ENCODE measurements around the gene TIMM23. TPM values are rescaled to one million over a fixed set of nuclear protein-coding genes. Genes with fewer than 3 reads are reported as not detected.

Gene TIMM23
- total and polyA plus RNA-seq, 2 donors (not counting 1 experiment from before 2014, with no cell fraction given): 21.1 to 28.3 TPM

GRCh38 chr10:46018453-46019176, 46.3 kb downstream of the TIMM23 start:
- Histone ChIP-seq H3K9ac (ENCODE audit: low read length) (no peak overlapping the region), H3K79me2 (ENCODE audit: control insufficient read depth, insufficient read depth, low read length) (peaks cover 80% of the 10 kb centered on the region), H3K27me3 (replicated peaks in 1 of 4; ENCODE audit: control extremely low read depth in 1 of 4, control insufficient read depth in 3 of 4, insufficient read depth in 4 of 4, low read length in 3 of 4) (no peaks in the 10 kb centered on the region), H2AFZ (ENCODE audit: insufficient read depth, low read depth, low read length, poor library complexity, severe bottlenecking) (no peak overlapping the region), H3K4me3 (ENCODE audit: control extremely low read depth in 1 of 5, extremely low read depth in 1 of 5, insufficient read depth in 1 of 5, low read depth in 2 of 5, low read length in 4 of 5) (no peak overlapping the region), H3K4me1 (ENCODE audit: control insufficient read depth in 2 of 2, insufficient read depth in 2 of 2, low read length in 2 of 2) (peaks cover 23 to 31% of the 10 kb centered on the region in 2 donors), H3K9me3 (ENCODE audit: control extremely low read depth in 1 of 3, control insufficient read depth in 2 of 3, insufficient read depth in 1 of 3, low read length in 2 of 3) (no peaks in the 10 kb centered on the region), H3K27ac (ENCODE audit: low read length in 2 of 2) (peak overlapping the region in 1 of 2 donors; percentile 37), H3K36me3 (replicated peaks in 1 of 2; ENCODE audit: control extremely low read depth in 1 of 2, control insufficient read depth in 1 of 2, extremely low read depth in 1 of 2, insufficient read depth in 2 of 2, low read length in 1 of 2) (peaks cover 5 to 30% of the 10 kb centered on the region in 2 experiments), H4K20me1 (ENCODE audit: control insufficient read depth, insufficient read depth, low read length, poor library complexity, severe bottlenecking) (peaks cover 84% of the 10 kb centered on the region), H3K4me2 (replicated peaks; ENCODE audit: low read depth, low read length, poor library complexity, severe bottlenecking) (no peak overlapping the region)
- Mint-ChIP-seq H3K9me3 (ENCODE audit: insufficient read depth) (no peaks in the 10 kb centered on the region), H3K27me3 (no peaks in the 10 kb centered on the region), H3K4me3 (no peak overlapping the region), H3K27ac (peak overlapping the region; percentile 2), H3K4me1 (peaks cover 50% of the 10 kb centered on the region)
- WGBS (ENCODE audit: insufficient coverage): 57% methylated on average over 1 of the region's 2 CpGs
- DNase-seq (no peak), ATAC-seq (ENCODE audit: low read depth) (no peak)
- ChIA-PET POLR2A (no interaction called here), CTCF (interaction anchor here (1.3 to 3.7 kb wide), 2 partner anchors 8 to 10 kb away, joined by 3 to 20 read pairs; no protein-coding TSS in a partner anchor)
- intact Hi-C loops (cut with micrococcal nuclease): no loop called here
- no peak for TF ChIP-seq EZH2 (IDR thresholded peaks at IDR 0.05; ENCODE audit: borderline replicate concordance, insufficient read depth, low read depth, low read length, poor library complexity, severe bottlenecking)
- TF ChIP-seq CTCF (IDR thresholded peaks at IDR 0.05): no peak

GRCh38 chr10:46019177-46019528, 46.9 kb downstream of the TIMM23 start:
- Mint-ChIP-seq H3K4me3 (no peak overlapping the region), H3K9me3 (ENCODE audit: insufficient read depth) (no peaks in the 10 kb centered on the region), H3K27ac (peak overlapping the region; percentile 2), H3K4me1 (peaks cover 56% of the 10 kb centered on the region), H3K27me3 (no peaks in the 10 kb centered on the region)
- no peak overlapping the region for H3K4me2 ChIP-seq (replicated peaks; ENCODE audit: low read depth, low read length, poor library complexity, severe bottlenecking)
- DNase-seq (no peak), ATAC-seq (ENCODE audit: low read depth) (no peak)
- peaks cover 85% of the 10 kb centered on the region for H3K79me2 ChIP-seq (ENCODE audit: control insufficient read depth, insufficient read depth, low read length)
- H2AFZ ChIP-seq (ENCODE audit: insufficient read depth, low read depth, low read length, poor library complexity, severe bottlenecking): no peak overlapping the region
- WGBS (ENCODE audit: insufficient coverage): 88% methylated on average over 3 of the region's 3 CpGs
- no peak overlapping the region for H3K9ac ChIP-seq (ENCODE audit: low read length)
- ChIA-PET CTCF (interaction anchor here (1.0 kb wide), 1 partner anchor 10 kb away, joined by 4 read pairs; no protein-coding TSS in a partner anchor), POLR2A (interaction anchor here (0.6 kb wide), 1 partner anchor 40 kb away, joined by 5 read pairs; no protein-coding TSS in a partner anchor)
- H3K27ac ChIP-seq (ENCODE audit: low read length in 2 of 2): peak overlapping the region in 1 of 2 donors; percentile 37
- H3K9me3 ChIP-seq (ENCODE audit: control extremely low read depth in 1 of 3, control insufficient read depth in 2 of 3, insufficient read depth in 1 of 3, low read length in 2 of 3): no peaks in the 10 kb centered on the region
- peaks cover 29 to 34% of the 10 kb centered on the region in 2 donors for H3K4me1 ChIP-seq (ENCODE audit: control insufficient read depth in 2 of 2, insufficient read depth in 2 of 2, low read length in 2 of 2)
- peaks cover 5 to 25% of the 10 kb centered on the region in 2 experiments for H3K36me3 ChIP-seq (replicated peaks in 1 of 2; ENCODE audit: control extremely low read depth in 1 of 2, control insufficient read depth in 1 of 2, extremely low read depth in 1 of 2, insufficient read depth in 2 of 2, low read length in 1 of 2)
- TF ChIP-seq EZH2 (IDR thresholded peaks at IDR 0.05; ENCODE audit: borderline replicate concordance, insufficient read depth, low read depth, low read length, poor library complexity, severe bottlenecking) (no peak), CTCF (IDR thresholded peaks at IDR 0.05) (no peak)
- peaks cover 87% of the 10 kb centered on the region for H4K20me1 ChIP-seq (ENCODE audit: control insufficient read depth, insufficient read depth, low read length, poor library complexity, severe bottlenecking)
- no peaks in the 10 kb centered on the region for H3K27me3 ChIP-seq (replicated peaks in 1 of 4; ENCODE audit: control extremely low read depth in 1 of 4, control insufficient read depth in 3 of 4, insufficient read depth in 4 of 4, low read length in 3 of 4)
- H3K4me3 ChIP-seq (ENCODE audit: control extremely low read depth in 1 of 5, extremely low read depth in 1 of 5, insufficient read depth in 1 of 5, low read depth in 2 of 5, low read length in 4 of 5): peak overlapping the region in 1 of 5 experiments; percentile 2
- intact Hi-C loops (cut with micrococcal nuclease): no loop called here

Data from B cell (primary cell).